Right lobe of liver (tissue), 6 donors: ENCODE results near the gene P2RX7. TPM values are rescaled to one million over a fixed set of nuclear protein-coding genes. Genes with fewer than 3 reads are reported as not detected.

Experiments used
- ATAC-seq, 4 donors: fragments of 200-7000 bp; cut with Tn5 transposase; one replicate each; pipeline ENCODE4 v1.9.1; 2020; ENCODE audit warnings: mild to moderate bottlenecking in 4 of 4, moderate library complexity in 4 of 4
- DNase-seq, 3 donors: peaks; one replicate each; pipeline ENCODE4 v3.0.0-alpha.2; 2020
- H3K27ac ChIP-seq, 3 donors: fragments of 200-600 bp; one replicate each; pipeline ENCODE4 v1.8.0; 2022
- H3K27me3 ChIP-seq, 2 donors: fragments of 200-600 bp; one replicate each; pipeline ENCODE4 v1.8.0; 2022
- H3K36me3 ChIP-seq, 4 donors: fragments of 200-600 bp; sonication (generic) in 1 of 4; one replicate each; pipeline versions ENCODE4 v1.5.1 to v1.8.0; 2017 to 2022; ENCODE audit warnings: control low read depth in 1 of 4
- H3K4me1 ChIP-seq, 4 donors: fragments of 200-600 bp; sonication (generic) in 1 of 4; one replicate each; pipeline versions ENCODE4 v1.5.1 to v1.8.0; 2017 to 2022; ENCODE audit warnings: control low read depth in 1 of 4
- H3K4me3 ChIP-seq, 3 donors: fragments of 200-600 bp; one replicate each; pipeline ENCODE4 v1.8.0; 2022
- H3K9me3 ChIP-seq, 4 donors: fragments of 200-600 bp; sonication (generic) in 1 of 4; one replicate each; pipeline versions ENCODE4 v1.5.1 to v1.8.0; 2017 to 2022; ENCODE audit warnings: control low read depth in 1 of 4
- POLR2A ChIP-seq: fragments of 450-650 bp; IDR thresholded peaks from one replicate; pipeline ENCODE4 v1.6.1; 2017; ENCODE audit warnings: antibody characterized with exemption, mild to moderate bottlenecking
- WGBS: methylation state at CpG from one replicate; pipeline ENCODE4 v1.1.6; 2018; ENCODE audit warnings: low coverage, low lambda C conversion rate; ENCODE audit not compliant: insufficient coverage; ENCODE audit errors: missing lambda C conversion rate; 5-methylcytosine and 5-hydroxymethylcytosine counted together
- intact Hi-C, 2 donors: fragments of 100-400 bp; cut with DNase I; formaldehyde crosslinking; loops; one replicate each; pipeline versions ENCODE4 v1.11.2 to v1.14.1; 2022
- total RNA-seq, 6 experiments: library from RNA; depleted of rRNA in 2 of 6; stranded (reverse); fragments of >200 nt in 2 of 6; fragmentation: NEBNext Ultra II Directional in 3 of 6; extraction: Animal tissue kit (Norgen Biotek cat#: 25700) in 3 of 6; gene quantifications; one replicate each; pipeline versions ENCODE4 v1.1.0 to v1.2.4, GENCODE V29; 2016 to 2023
- TF ChIP-seq, protein P1 (sequence below), 4 donors: fragments of 200-600 bp in 3 of 4; fragments of 450-650 bp in 1 of 4; IDR thresholded peaks; one replicate each; pipeline versions ENCODE4 v1.5.1 to v1.8.0; 2016 to 2022; ENCODE audit warnings: antibody characterized with exemption in 4 of 4, mild to moderate bottlenecking in 2 of 4
- donor health status: DM: no; HTN: yes; CAD: no.
- donor health status: DM: no; HTN: no; CAD: no.
- donor health status: DM: no; HTN: no; CAD: no.
- donor health status: DM: no; HTN: yes; CAD: no.
- donor health status: DM: no; HTN: yes; CAD: no.

The P2RX7 gene
- total RNA-seq, 6 experiments from 2014 or later: 2.5 to 11.4 (median 3.4) TPM

DNA sequence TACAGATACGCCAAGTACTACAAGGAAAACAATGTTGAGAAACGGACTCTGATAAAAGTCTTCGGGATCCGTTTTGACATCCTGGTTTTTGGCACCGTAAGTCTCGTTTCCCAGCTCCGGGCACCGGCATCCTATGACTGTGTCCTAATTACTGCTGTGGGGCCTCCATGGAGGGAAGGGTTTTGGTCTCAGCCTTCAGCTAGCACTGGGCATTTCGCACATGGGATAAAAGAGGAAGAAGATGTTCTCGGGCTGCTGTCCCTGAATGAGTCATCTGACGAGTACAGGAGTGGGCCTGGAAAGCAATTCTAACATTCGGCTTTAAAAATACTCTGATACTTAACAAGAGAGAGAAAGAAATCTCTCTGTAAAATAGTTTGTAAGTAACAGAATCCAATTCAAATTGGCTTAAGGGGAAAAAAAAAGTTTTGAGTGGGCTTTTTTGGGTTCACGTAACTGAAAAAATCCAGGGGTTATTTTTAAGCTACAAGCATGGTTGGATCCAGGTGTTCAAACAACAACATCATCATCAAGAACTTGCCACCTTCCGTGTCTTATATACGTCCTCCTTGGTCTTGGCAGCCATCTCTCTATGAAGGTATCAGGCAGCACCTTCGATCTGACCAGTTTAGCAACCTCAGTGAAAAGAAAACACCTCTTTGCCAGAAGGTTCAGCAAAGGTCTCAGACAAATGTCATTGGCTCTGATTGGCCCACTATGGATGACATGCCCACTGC lies 42.9 kb downstream of the P2RX7 start:
- WGBS: 70% methylated on average over 16 of the region's 16 CpGs
- no peaks in the 10 kb centered on the region for H3K36me3 ChIP-seq
- TF ChIP-seq POLR2A: no peak
- TF ChIP-seq, protein P1, sequence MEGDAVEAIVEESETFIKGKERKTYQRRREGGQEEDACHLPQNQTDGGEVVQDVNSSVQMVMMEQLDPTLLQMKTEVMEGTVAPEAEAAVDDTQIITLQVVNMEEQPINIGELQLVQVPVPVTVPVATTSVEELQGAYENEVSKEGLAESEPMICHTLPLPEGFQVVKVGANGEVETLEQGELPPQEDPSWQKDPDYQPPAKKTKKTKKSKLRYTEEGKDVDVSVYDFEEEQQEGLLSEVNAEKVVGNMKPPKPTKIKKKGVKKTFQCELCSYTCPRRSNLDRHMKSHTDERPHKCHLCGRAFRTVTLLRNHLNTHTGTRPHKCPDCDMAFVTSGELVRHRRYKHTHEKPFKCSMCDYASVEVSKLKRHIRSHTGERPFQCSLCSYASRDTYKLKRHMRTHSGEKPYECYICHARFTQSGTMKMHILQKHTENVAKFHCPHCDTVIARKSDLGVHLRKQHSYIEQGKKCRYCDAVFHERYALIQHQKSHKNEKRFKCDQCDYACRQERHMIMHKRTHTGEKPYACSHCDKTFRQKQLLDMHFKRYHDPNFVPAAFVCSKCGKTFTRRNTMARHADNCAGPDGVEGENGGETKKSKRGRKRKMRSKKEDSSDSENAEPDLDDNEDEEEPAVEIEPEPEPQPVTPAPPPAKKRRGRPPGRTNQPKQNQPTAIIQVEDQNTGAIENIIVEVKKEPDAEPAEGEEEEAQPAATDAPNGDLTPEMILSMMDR (IDR thresholded peaks at IDR 0.05): no peak
- ATAC-seq (peak; percentile 38 to 68 (median 59)), DNase-seq (no peak)
- no peaks in the 10 kb centered on the region for H3K27me3 ChIP-seq
- H3K27ac ChIP-seq: no peak overlapping the region
- H3K4me3 ChIP-seq: no peak overlapping the region
- no peaks in the 10 kb centered on the region for H3K4me1 ChIP-seq
- H3K9me3 ChIP-seq: no peaks in the 10 kb centered on the region
- intact Hi-C loops: no loop called here

DNA sequence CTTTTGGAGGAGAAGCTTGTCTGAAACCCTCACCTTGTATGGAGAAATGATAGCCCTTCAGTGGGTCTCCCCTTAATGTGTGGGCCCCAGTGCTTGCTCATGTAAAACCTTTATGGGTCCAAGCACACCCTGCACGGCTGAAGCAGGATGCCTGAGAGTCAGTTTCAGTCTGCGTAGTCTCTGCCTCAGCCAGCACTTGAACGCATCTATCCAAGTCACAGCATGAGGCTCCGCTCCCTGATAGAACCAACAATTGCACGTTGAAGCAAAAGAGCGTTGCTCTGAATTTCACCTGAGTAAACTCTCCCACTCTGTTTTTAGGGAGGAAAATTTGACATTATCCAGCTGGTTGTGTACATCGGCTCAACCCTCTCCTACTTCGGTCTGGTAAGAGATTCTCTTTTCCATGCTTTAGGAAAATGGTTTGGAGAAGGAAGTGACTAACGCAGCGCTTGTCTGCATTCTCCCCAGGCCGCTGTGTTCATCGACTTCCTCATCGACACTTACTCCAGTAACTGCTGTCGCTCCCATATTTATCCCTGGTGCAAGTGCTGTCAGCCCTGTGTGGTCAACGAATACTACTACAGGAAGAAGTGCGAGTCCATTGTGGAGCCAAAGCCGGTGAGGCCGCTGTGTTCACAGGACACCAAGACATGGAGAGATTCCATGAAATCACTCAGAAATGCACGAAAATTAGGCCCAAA lies 44.3 kb downstream of the P2RX7 start:
- Histone ChIP-seq H3K9me3 (no peaks in the 10 kb centered on the region), H3K36me3 (no peaks in the 10 kb centered on the region), H3K27me3 (no peaks in the 10 kb centered on the region), H3K4me1 (no peaks in the 10 kb centered on the region), H3K27ac (no peak overlapping the region), H3K4me3 (no peak overlapping the region)
- intact Hi-C loops: no loop called here
- ATAC-seq (peak in 1 of 4 donors; percentile 30), DNase-seq (no peak)
- WGBS: 78% methylated on average over 11 of the region's 19 CpGs
- TF ChIP-seq, protein P1 (IDR thresholded peaks at IDR 0.05): no peak
- TF ChIP-seq POLR2A: no peak

DNA sequence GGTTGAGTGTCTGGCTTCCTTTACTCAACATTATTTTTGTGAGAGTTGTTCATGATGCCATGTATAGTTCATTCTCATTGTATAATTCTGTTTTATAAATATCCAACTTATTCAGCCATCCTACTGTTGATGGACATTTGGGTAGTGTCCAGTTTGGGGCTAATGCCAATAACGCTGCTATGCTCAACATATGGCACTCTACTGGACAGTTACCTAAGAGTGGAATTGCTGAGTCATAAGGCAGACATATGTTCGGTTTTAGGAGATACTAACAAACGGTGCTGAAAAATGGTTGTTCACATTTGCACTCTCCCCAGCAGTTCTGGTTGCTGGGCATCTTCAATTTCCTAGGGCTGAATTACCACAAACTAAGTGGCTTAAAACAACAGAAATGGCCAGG lies 48.5 kb downstream of the P2RX7 start:
- DNase-seq (no peak), ATAC-seq (no peak)
- Histone ChIP-seq H3K36me3 (no peaks in the 10 kb centered on the region), H3K9me3 (no peaks in the 10 kb centered on the region), H3K4me3 (no peak overlapping the region), H3K27ac (no peak overlapping the region), H3K4me1 (no peaks in the 10 kb centered on the region), H3K27me3 (no peaks in the 10 kb centered on the region)
- intact Hi-C loops: no loop called here
- TF ChIP-seq, protein P1 (IDR thresholded peaks at IDR 0.05): no peak
- TF ChIP-seq POLR2A: no peak
- WGBS: 100% methylated on average over 3 of the region's 3 CpGs

DNA sequence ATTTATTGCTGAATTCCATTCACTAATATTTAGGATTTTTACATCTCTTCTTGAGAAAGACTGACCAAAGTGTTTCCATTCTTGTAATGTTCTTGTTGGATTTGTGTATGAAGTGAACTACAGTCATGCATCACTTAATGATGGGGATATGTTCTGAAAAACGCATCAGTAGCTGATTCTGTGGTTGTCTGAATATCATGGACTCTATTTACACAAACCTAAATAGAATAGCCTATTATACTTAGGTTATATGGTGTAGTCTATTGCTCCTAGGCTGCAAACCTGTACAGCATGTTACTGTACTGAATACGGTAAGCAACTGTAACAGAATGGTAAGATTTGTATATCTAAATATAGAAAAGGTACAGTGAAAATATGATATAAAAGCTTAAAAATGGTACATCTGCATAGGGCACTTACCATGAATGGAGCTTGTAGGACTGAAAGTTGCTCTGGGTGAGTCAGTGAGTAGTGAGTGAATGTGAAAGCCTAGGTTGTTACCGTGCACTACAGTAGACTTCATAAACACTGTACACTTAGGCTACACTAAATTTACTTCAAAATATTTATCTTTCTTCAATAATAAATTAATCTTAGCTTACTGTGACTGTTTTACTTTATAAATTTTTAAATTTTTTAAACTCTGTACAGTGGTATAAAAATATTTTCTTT lies 49.7 kb downstream of the P2RX7 start:
- H3K9me3 ChIP-seq: no peaks in the 10 kb centered on the region
- intact Hi-C loops: no loop called here
- H3K27me3 ChIP-seq: no peaks in the 10 kb centered on the region
- ATAC-seq (no peak), DNase-seq (no peak)
- WGBS: 90% methylated on average over 3 of the region's 3 CpGs
- H3K4me3 ChIP-seq: no peak overlapping the region
- H3K27ac ChIP-seq: no peak overlapping the region
- no peaks in the 10 kb centered on the region for H3K4me1 ChIP-seq
- TF ChIP-seq, protein P1 (IDR thresholded peaks at IDR 0.05): no peak
- no peak for TF ChIP-seq POLR2A
- H3K36me3 ChIP-seq: no peaks in the 10 kb centered on the region
